GM12874 (cell line): Measurements from ENCODE around the gene DTHD1.

Source experiments
- TF ChIP-seq, protein P1 (sequence below): IDR thresholded peaks from 2 replicates; pipeline ENCODE4 v1.5.1; 2011; ENCODE audit warnings: low read depth, mild to moderate bottlenecking, control low read depth, low read length, moderate library complexity; ENCODE audit not compliant: insufficient read depth

DTHD1 gene

DNA sequence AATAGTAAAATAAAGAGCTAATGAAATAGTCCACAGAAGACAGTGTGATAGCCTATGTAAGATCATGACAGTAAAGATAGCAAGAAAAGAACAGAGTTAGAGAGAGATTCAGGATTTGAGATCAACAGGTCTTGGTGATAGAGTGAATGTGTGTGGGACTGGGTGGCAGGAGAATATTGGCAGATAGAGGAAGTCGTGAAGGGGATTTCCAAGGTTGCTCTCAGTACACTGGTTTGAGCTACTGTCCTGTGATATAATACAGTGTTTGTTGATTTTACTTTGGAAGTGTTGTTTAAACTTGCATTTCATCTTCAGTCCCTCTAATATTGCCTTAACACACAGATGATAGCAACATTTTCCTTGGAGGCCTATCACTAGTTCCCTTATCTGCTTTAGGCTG lies 44.1 kb downstream of the DTHD1 start:
- TF ChIP-seq, protein P1, sequence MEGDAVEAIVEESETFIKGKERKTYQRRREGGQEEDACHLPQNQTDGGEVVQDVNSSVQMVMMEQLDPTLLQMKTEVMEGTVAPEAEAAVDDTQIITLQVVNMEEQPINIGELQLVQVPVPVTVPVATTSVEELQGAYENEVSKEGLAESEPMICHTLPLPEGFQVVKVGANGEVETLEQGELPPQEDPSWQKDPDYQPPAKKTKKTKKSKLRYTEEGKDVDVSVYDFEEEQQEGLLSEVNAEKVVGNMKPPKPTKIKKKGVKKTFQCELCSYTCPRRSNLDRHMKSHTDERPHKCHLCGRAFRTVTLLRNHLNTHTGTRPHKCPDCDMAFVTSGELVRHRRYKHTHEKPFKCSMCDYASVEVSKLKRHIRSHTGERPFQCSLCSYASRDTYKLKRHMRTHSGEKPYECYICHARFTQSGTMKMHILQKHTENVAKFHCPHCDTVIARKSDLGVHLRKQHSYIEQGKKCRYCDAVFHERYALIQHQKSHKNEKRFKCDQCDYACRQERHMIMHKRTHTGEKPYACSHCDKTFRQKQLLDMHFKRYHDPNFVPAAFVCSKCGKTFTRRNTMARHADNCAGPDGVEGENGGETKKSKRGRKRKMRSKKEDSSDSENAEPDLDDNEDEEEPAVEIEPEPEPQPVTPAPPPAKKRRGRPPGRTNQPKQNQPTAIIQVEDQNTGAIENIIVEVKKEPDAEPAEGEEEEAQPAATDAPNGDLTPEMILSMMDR = no peak

DNA sequence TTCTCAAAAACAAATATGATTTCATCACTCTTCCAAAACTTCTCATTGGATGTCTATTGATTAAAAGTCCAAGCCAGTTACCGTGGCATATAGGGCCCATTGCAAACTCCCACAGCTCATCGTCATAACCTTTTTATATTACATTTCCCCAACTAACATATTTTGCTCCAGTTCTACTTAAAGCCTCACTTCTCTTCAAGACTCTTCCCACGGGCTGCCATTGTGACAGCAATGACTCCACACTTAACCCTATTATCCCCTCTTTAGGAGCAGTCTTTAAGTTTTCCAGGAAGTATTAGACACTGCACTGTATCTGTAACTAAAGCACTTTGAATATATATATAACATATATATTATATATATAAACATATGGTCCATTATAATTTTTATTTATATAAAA lies 44.5 kb downstream of the DTHD1 start:
- TF ChIP-seq, protein P1 = no peak

DNA sequence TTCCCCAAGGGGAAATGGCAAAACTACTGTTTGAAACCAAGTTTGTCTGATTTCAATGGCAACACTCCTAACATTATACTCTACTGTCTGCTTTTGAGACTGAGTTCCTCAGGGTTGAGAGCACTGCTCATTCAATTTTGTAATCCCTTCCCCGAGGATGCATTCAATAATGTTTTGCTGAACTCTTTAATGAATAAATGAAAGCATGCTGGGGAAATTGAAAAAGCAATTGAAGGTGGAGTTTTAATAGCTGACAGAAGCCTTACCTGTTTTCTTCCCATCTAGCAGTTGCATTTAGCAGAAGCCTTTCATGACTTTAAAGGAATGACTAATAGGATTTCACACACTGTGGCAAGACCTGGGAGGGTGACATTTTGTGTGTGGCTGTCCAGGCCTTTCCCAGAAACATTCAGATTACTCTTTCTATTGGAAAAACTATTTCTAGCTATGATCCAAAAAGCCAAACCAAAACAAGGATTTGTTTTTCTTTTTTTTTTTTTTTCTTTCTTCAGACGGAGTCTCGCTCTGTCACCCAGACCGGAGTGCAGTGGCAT lies 45.1 kb downstream of the DTHD1 start:
- TF ChIP-seq, protein P1 = no peak

DNA sequence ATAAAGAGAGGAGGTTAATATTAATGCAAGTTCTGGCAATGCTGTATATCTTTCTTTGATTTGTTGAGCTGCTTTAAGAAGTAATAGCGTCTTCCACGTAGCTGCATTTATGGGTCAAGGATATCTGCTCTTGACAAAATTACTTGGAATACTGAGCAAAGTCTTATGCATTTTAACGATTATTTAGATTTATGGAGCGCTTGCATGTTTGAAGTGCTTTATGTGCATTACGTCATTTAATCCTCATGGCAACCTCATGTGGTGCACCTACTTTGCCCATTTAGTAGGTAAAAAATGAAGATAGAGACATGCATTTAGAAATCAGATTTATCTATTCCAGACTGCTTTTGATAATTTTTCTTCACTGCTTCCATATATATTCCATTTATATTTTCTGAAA lies 46.0 kb downstream of the DTHD1 start:
- TF ChIP-seq, protein P1 = no peak

- TF ChIP-seq, protein P1 = no peak
These were observed 46.7 kb downstream of the DTHD1 start for GRCh38 chr4:36328130-36328529.

- TF ChIP-seq, protein P1 = no peak
These were observed 47.8 kb downstream of the DTHD1 start for GRCh38 chr4:36329228-36329627.

GRCh38 chr4:36330796-36331195 lies 49.4 kb downstream of the DTHD1 start:
- TF ChIP-seq, protein P1 = no peak
